ACC112 (cell line): ENCODE data around the gene MRPL33.

Source experiments
- H2AFZ ChIP-seq: fragments of 200-600 bp; sonication (generic); one replicate; pipeline ENCODE4 v1.6.0; 2017; ENCODE audit warnings: antibody characterized with exemption, low read length; ENCODE audit not compliant: unreplicated experiment
- H3K27ac ChIP-seq: fragments of 200-600 bp; sonication (generic); 2 replicates; pipeline ENCODE4 v1.5.1; 2014; ENCODE audit warnings: low read depth, mild to moderate bottlenecking, antibody characterized with exemption, low read length, moderate library complexity
- H3K27me3 ChIP-seq: fragments of 200-600 bp; sonication (generic); 2 replicates; pipeline ENCODE4 v1.6.1; 2014; ENCODE audit warnings: mild to moderate bottlenecking, antibody characterized with exemption, low read length, moderate library complexity, mixed read lengths; ENCODE audit not compliant: insufficient read depth
- H3K36me3 ChIP-seq: fragments of 200-600 bp; sonication (generic); 2 replicates; pipeline ENCODE4 v1.6.1; 2016; ENCODE audit warnings: mild to moderate bottlenecking, antibody characterized with exemption, low read length, moderate library complexity, mixed read lengths; ENCODE audit not compliant: insufficient read depth
- H3K4me1 ChIP-seq: fragments of 200-600 bp; sonication (generic); one replicate; pipeline ENCODE4 v1.6.1; 2016; ENCODE audit warnings: low read length, mixed read lengths; ENCODE audit not compliant: insufficient read depth, unreplicated experiment, control insufficient read depth
- H3K4me3 ChIP-seq: fragments of 200-600 bp; sonication (generic); 2 replicates; pipeline ENCODE4 v1.5.1; 2014; ENCODE audit warnings: mild to moderate bottlenecking, low read depth, low read length
- H3K79me2 ChIP-seq: fragments of 200-600 bp; sonication (generic); one replicate; pipeline ENCODE4 v1.6.0; 2016; ENCODE audit warnings: low read length; ENCODE audit not compliant: control insufficient read depth, unreplicated experiment, insufficient read depth

MRPL33 gene

DNA sequence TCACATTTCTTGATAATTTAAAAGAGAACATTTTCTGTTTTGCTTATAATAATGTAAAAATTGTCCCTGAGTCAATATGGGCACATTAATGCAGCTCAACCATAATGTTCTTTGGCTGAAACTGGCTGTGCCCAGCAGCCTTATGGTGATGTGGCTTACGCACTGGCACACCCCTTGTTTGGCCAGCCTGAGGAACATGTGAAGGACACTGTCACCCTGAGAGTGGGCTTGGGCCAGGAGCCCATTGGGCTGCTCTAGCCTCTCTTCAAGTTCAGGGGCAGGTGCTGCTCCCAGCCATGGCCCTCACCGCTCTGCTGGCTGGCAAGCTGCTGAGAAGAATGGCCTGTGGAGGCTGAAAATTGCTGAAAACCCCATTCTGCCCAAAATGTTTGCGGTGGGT is 37.5 kb downstream of the MRPL33 start:
- H3K4me1 ChIP-seq, result peaks cover 25% of the 10 kb centered on the region
- no peak overlapping the region for H2AFZ ChIP-seq
- no peaks in the 10 kb centered on the region for H3K79me2 ChIP-seq
- H3K27ac ChIP-seq, result peak overlapping the region; percentile 45; the same call in 1 of the 2 replicates
- no peaks in the 10 kb centered on the region for H3K36me3 ChIP-seq
- no peaks in the 10 kb centered on the region for H3K27me3 ChIP-seq
- no peak overlapping the region for H3K4me3 ChIP-seq

GRCh38 chr2:27809761-27810241 is 38.3 kb downstream of the MRPL33 start:
- Histone ChIP-seq H3K4me1 (peaks cover 25% of the 10 kb centered on the region), H3K36me3 (no peaks in the 10 kb centered on the region), H3K79me2 (no peaks in the 10 kb centered on the region), H3K4me3 (no peak overlapping the region), H3K27ac (peak overlapping the region; percentile 45), H3K27me3 (no peaks in the 10 kb centered on the region), H2AFZ (no peak overlapping the region)

DNA sequence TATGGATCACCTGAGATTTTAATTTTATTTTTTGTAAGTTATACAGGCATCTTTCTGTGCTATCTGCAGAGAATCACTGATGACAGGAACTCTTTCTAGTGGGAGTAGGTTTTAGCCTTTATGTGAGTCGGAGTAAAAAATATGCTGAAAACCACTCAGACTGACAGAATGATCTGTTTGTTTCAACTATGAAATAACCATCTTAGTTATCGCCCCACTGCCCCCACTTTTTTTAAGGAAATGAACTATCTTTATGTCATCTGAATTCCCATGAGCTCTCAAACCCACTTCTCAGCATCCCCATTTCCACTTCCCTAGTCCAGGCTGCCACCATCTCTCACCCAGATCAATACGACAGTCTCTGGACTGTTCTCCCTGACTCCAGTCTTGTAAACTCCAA is 38.9 kb downstream of the MRPL33 start:
- Histone ChIP-seq H3K27ac (peak overlapping the region; percentile 45), H2AFZ (no peak overlapping the region)

GRCh38 chr2:27811768-27812167 is 40.2 kb downstream of the MRPL33 start:
- Histone ChIP-seq H2AFZ (no peak overlapping the region), H3K27ac (no peak overlapping the region), H3K27me3 (no peaks in the 10 kb centered on the region), H3K4me1 (peaks cover 25% of the 10 kb centered on the region), H3K4me3 (no peak overlapping the region), H3K79me2 (no peaks in the 10 kb centered on the region), H3K36me3 (no peaks in the 10 kb centered on the region)

More for the DNA sequence above, 38.9 kb downstream of the MRPL33 start:
- Histone ChIP-seq H3K4me1 (peaks cover 25% of the 10 kb centered on the region), H3K27me3 (no peaks in the 10 kb centered on the region), H3K4me3 (no peak overlapping the region), H3K36me3 (no peaks in the 10 kb centered on the region), H3K79me2 (no peaks in the 10 kb centered on the region)

- H3K27ac ChIP-seq, result no peak overlapping the region
- H3K36me3 ChIP-seq, result no peaks in the 10 kb centered on the region
- no peaks in the 10 kb centered on the region for H3K27me3 ChIP-seq
- H3K79me2 ChIP-seq, result no peaks in the 10 kb centered on the region
- no peak overlapping the region for H2AFZ ChIP-seq
- peaks cover 13% of the 10 kb centered on the region for H3K4me1 ChIP-seq
- no peak overlapping the region for H3K4me3 ChIP-seq
Observed at GRCh38 chr2:27814758-27815157, 43.2 kb downstream of the MRPL33 start.

GRCh38 chr2:27815860-27816438 is 44.4 kb downstream of the MRPL33 start:
- H3K27ac ChIP-seq, result no peak overlapping the region
- peaks cover 1% of the 10 kb centered on the region for H3K4me1 ChIP-seq

DNA sequence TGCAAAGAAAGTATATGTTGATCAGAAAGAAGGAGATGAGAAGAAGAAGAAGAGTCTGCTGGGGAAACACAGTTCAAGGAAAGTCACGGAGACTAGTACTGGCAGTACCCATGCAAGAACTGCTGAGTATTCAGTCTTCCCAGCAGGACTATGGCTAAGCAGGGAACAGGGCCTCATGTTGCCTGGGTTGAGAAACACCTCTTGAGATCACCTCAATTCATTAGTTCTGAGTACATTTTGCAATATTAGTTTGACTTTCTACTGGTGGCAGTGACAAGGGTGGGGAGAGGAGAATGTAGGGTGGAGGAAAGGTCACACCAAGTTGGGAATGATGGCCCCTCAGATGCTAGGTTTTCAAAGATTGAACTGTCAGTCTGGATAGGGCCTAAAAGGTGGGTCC is 50.5 kb downstream of the MRPL33 start:
- Histone ChIP-seq H3K4me1 (no peaks in the 10 kb centered on the region), H3K36me3 (no peaks in the 10 kb centered on the region), H2AFZ (no peak overlapping the region), H3K79me2 (no peaks in the 10 kb centered on the region), H3K4me3 (no peak overlapping the region), H3K27ac (no peak overlapping the region), H3K27me3 (no peaks in the 10 kb centered on the region)

More at GRCh38 chr2:27815860-27816438, 44.4 kb downstream of the MRPL33 start:
- no peaks in the 10 kb centered on the region for H3K36me3 ChIP-seq
- H3K79me2 ChIP-seq, result no peaks in the 10 kb centered on the region
- no peak overlapping the region for H2AFZ ChIP-seq
- no peak overlapping the region for H3K4me3 ChIP-seq
- no peaks in the 10 kb centered on the region for H3K27me3 ChIP-seq

DNA sequence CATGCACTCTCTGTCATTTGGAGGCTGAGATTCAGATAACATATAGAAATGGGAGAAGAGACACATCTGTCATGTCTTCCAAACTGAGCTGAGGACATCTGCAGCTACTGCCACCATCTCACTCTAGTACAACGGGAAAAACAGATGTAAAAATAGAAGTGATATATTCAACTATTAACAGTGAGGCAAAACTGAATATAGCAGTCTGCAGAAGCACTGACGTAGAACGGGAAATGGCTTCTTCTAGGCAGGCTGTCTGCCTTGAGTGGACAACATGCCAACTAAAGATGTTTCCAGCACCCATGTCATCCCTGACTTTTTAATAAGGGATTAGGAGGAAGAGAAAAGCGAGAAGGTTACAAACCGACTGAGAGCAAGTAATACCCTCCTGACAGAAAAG is 51.6 kb downstream of the MRPL33 start:
- Histone ChIP-seq H3K36me3 (no peaks in the 10 kb centered on the region), H3K27me3 (no peaks in the 10 kb centered on the region), H3K79me2 (no peaks in the 10 kb centered on the region), H3K4me1 (no peaks in the 10 kb centered on the region), H3K4me3 (no peak overlapping the region), H2AFZ (no peak overlapping the region), H3K27ac (no peak overlapping the region)

DNA sequence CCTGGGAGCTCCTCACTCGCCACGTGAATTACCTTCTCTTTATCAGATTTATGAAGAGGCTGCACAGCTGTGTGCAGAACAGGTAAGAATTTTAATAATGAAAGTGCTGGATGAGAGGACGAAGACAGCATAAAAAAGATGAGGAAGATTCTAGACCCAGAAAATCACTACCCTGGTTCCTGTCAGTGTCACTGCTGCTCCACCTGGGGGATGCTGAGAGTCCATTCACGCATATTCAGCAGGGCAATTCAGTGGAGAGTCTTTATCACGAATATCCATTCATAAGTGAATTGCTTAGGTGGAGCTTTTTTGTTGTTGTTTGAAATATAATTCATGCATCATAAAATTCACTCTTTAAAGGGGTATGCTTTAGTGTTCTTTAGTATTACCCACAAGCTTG is 52.0 kb downstream of the MRPL33 start:
- H3K4me1 ChIP-seq, result no peaks in the 10 kb centered on the region

DNA sequence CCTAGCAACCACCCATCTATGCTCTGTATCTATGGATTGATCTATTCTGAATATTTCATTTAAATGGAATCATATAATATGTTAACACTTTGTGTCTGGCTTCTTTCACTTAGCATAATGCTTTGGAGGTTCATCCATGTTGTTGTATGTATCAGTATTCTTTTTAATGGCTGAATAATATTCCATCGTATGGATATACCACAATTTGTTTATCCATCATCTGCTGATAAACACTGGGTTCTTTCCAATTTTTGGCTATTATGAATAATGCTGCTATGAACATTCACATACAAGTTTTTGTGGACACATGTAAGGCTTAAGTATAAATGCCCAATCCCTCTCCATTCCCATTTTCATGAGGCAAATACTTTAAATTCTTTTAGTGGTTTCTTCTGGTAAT is 52.9 kb downstream of the MRPL33 start:
- no peak overlapping the region for H2AFZ ChIP-seq
- H3K4me3 ChIP-seq, result no peak overlapping the region

More for the DNA sequence above, 52.0 kb downstream of the MRPL33 start:
- Histone ChIP-seq H3K27me3 (no peaks in the 10 kb centered on the region), H2AFZ (no peak overlapping the region), H3K4me3 (no peak overlapping the region), H3K79me2 (no peaks in the 10 kb centered on the region), H3K27ac (no peak overlapping the region), H3K36me3 (no peaks in the 10 kb centered on the region)

GRCh38 chr2:27828305-27828704 is 56.8 kb downstream of the MRPL33 start:
- no peak overlapping the region for H3K4me3 ChIP-seq
- no peak overlapping the region for H2AFZ ChIP-seq
- H3K27me3 ChIP-seq, result no peaks in the 10 kb centered on the region
- H3K79me2 ChIP-seq, result no peaks in the 10 kb centered on the region
- H3K4me1 ChIP-seq, result peaks cover 18% of the 10 kb centered on the region
- H3K27ac ChIP-seq, result no peak overlapping the region
- no peaks in the 10 kb centered on the region for H3K36me3 ChIP-seq

More for the DNA sequence above, 52.9 kb downstream of the MRPL33 start:
- Histone ChIP-seq H3K27me3 (no peaks in the 10 kb centered on the region), H3K36me3 (no peaks in the 10 kb centered on the region), H3K27ac (no peak overlapping the region), H3K4me1 (no peaks in the 10 kb centered on the region), H3K79me2 (no peaks in the 10 kb centered on the region)
